Suprapubic skin (tissue), 4 donors: ENCODE data around the gene PLEKHH1. TPM values are rescaled to one million over a fixed set of nuclear protein-coding genes. Genes with fewer than 3 reads are reported as not detected.
"Not testable (repeated sequence)": the region's sequence is repeated elsewhere in the genome, so short reads cannot be mapped to it uniquely, and the experiment has no call there.

ENCODE experiments used
- DNase-seq, 2 donors: peaks; one replicate each; pipeline ENCODE4 v3.0.0-alpha.2; 2019; ENCODE audit warnings: low spot score in 2 of 2
- H3K27ac ChIP-seq: fragments of 200-600 bp; sonication (generic); one replicate; pipeline ENCODE4 v1.5.1; 2019
- H3K27me3 ChIP-seq: fragments of 200-600 bp; sonication (generic); one replicate; pipeline ENCODE4 v1.5.1; 2019
- H3K36me3 ChIP-seq: fragments of 200-600 bp; sonication (generic); one replicate; pipeline ENCODE4 v1.5.1; 2019
- H3K4me1 ChIP-seq: fragments of 200-600 bp; sonication (generic); one replicate; pipeline ENCODE4 v1.5.1; 2019
- H3K4me3 ChIP-seq: fragments of 200-600 bp; sonication (generic); one replicate; pipeline ENCODE4 v1.5.1; 2019; ENCODE audit warnings: mild to moderate bottlenecking
- H3K9me3 ChIP-seq: fragments of 200-600 bp; sonication (generic); one replicate; pipeline ENCODE4 v1.5.1; 2019
- CTCF ChIP-seq, 2 donors: fragments of 200-600 bp in 1 of 2; fragments of 450-650 bp in 1 of 2; sonication (generic) in 1 of 2; IDR thresholded peaks; one replicate each; pipeline ENCODE4 v1.5.1; 2016 to 2019; ENCODE audit warnings: antibody characterized with exemption in 2 of 2, mild to moderate bottlenecking in 1 of 2, moderate library complexity in 1 of 2
- EP300 ChIP-seq: sonication (generic); formaldehyde crosslinking; IDR thresholded peaks from one replicate; pipeline ENCODE4 v1.6.1; 2017; ENCODE audit warnings: antibody characterized with exemption
- POLR2A ChIP-seq, 2 donors: fragments of 450-650 bp; IDR thresholded peaks; one replicate each; pipeline ENCODE4 v1.6.1; 2017; ENCODE audit warnings: antibody characterized with exemption in 2 of 2, mild to moderate bottlenecking in 2 of 2, moderate library complexity in 2 of 2
- POLR2AphosphoS5 ChIP-seq, 3 donors: sonication (generic); formaldehyde crosslinking; IDR thresholded peaks; one replicate each; pipeline ENCODE4 v1.6.1; 2017; ENCODE audit warnings: antibody characterized with exemption in 3 of 3
- WGBS: methylation state at CpG from one replicate; pipeline ENCODE4 v1.1.5; 2018; 5-methylcytosine and 5-hydroxymethylcytosine counted together
- total RNA-seq, 4 donors: library from RNA; depleted of rRNA; stranded (reverse); fragments of >200 nt; gene quantifications; one replicate each; pipeline ENCODE4 v1.1.0, GENCODE V29; 2016

The PLEKHH1 gene
- total RNA-seq, 4 donors from 2014 or later = 15.3 to 75.6 (median 23.7) TPM

GRCh38 chr14:67541448-67542387, 8.6 kb downstream of the PLEKHH1 start:
- no peaks in the 10 kb centered on the region for H3K9me3 ChIP-seq
- DNase-seq = peak in 1 of 2 donors; percentile 38
- H3K27me3 ChIP-seq = no peaks in the 10 kb centered on the region
- TF ChIP-seq POLR2AphosphoS5 (IDR thresholded peaks at IDR 0.05) = no peak
- no peak for TF ChIP-seq CTCF (IDR thresholded peaks at IDR 0.05)
- no peak for TF ChIP-seq POLR2A (IDR thresholded peaks at IDR 0.05)
- TF ChIP-seq EP300 = no peak
- 71% methylated on average over 24 of the region's 24 CpGs for WGBS
- H3K36me3 ChIP-seq = no peaks in the 10 kb centered on the region
- no peak overlapping the region for H3K4me3 ChIP-seq
- peaks cover 16% of the 10 kb centered on the region for H3K4me1 ChIP-seq
- H3K27ac ChIP-seq = no peak overlapping the region

GRCh38 chr14:67542620-67543019, 9.5 kb downstream of the PLEKHH1 start:
- H3K4me3 ChIP-seq, H3K9me3 ChIP-seq, H3K36me3 ChIP-seq, H3K27ac ChIP-seq, H3K27me3 ChIP-seq: not testable (repeated sequence)
- peak in 1 of 2 donors; percentile 10 for DNase-seq
- peaks cover 15% of the 10 kb centered on the region for H3K4me1 ChIP-seq
- 92% methylated on average over 13 of the region's 13 CpGs for WGBS

- WGBS = 97% methylated on average over 1 of the region's 1 CpG
- Histone ChIP-seq H3K27ac (no peak overlapping the region), H3K9me3 (no peaks in the 10 kb centered on the region), H3K36me3 (no peaks in the 10 kb centered on the region), H3K4me1 (peaks cover 3% of the 10 kb centered on the region), H3K4me3 (no peak overlapping the region), H3K27me3 (no peaks in the 10 kb centered on the region)
- no peak for TF ChIP-seq POLR2AphosphoS5 (IDR thresholded peaks at IDR 0.05)
- no peak for TF ChIP-seq CTCF (IDR thresholded peaks at IDR 0.05)
- no peak for TF ChIP-seq POLR2A (IDR thresholded peaks at IDR 0.05)
- no peak for TF ChIP-seq EP300
- DNase-seq = no peak
Measured at GRCh38 chr14:67544590-67544989, 11.5 kb downstream of the PLEKHH1 start.

GRCh38 chr14:67547224-67547780, 14.2 kb downstream of the PLEKHH1 start:
- peak in 1 of 2 donors; percentile 54 for DNase-seq
- WGBS = 41% methylated on average over 5 of the region's 5 CpGs
- H3K27ac ChIP-seq = no peak overlapping the region

GRCh38 chr14:67549734-67550133, 16.6 kb downstream of the PLEKHH1 start:
- Histone ChIP-seq H3K4me3 (no peak overlapping the region), H3K27ac (no peak overlapping the region), H3K9me3 (no peaks in the 10 kb centered on the region), H3K36me3 (no peaks in the 10 kb centered on the region), H3K4me1 (peaks cover 3% of the 10 kb centered on the region), H3K27me3 (no peaks in the 10 kb centered on the region)
- WGBS = 86% methylated on average over 4 of the region's 4 CpGs
- DNase-seq = peak in 1 of 2 donors; percentile 24
- TF ChIP-seq EP300 (no peak), CTCF (IDR thresholded peaks at IDR 0.05) (no peak), POLR2AphosphoS5 (IDR thresholded peaks at IDR 0.05) (no peak), POLR2A (IDR thresholded peaks at IDR 0.05) (no peak)

More at GRCh38 chr14:67547224-67547780, 14.2 kb downstream of the PLEKHH1 start:
- Histone ChIP-seq H3K4me3 (no peak overlapping the region), H3K36me3 (no peaks in the 10 kb centered on the region), H3K9me3 (no peaks in the 10 kb centered on the region), H3K4me1 (peaks cover 3% of the 10 kb centered on the region), H3K27me3 (no peaks in the 10 kb centered on the region)
- TF ChIP-seq POLR2AphosphoS5 (IDR thresholded peaks at IDR 0.05) (no peak), EP300 (no peak), POLR2A (IDR thresholded peaks at IDR 0.05) (no peak), CTCF (IDR thresholded peaks at IDR 0.05) (no peak)
